ENCODE results near the gene WNT8B. TPM values are rescaled to one million over a fixed set of nuclear protein-coding genes. Genes with fewer than 3 reads are reported as not detected.

WNT8B gene
- total and polyA plus RNA-seq, 2 of the 13 experiments (the other 11 are each of a cell fraction or from before 2014, with no cell fraction given), result 0.07 to 0.20 TPM

DNA sequence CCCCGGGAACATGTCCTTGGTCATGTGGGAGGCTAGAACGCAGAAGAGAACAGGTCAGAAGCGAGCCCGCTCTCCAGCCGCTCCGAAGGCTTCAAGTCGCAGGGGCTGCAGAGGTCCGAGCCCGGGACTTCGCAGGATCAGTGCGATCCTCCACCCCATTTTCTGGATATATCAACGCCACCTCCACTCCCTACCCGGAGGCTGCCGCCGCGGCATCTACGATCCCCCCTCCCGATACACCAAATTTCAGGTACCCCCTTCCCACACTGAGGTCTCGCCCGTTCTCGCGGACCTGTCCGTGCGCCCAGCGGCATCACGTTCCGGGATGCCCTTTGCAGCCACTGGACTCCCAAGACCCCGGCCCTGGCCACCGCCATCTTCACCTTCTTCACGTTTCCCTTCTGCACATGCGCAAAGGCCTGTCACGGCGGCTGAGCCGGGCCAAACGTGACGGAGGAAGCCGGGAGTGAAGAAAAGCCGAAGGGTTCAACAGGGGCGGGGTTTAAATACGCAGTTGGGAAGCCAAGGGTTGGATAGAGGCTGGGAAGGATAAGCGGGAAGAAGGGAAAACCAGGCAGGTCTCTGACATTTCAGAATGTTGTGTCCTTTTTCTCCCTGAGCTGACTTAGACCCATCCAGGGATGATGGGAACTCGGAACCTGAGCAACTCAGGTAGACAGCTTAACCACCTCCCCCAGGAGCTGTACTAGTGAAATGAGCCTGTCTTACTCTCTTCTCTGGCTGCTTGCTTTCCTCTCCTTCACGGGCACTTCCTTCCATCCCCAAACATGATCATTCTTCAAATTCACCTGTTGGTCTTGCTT is 66.9 kb downstream of the WNT8B start, which contains the start of gene NDUFB8 (continued):
- 0 out of 2 replicates have a peak, but pooled peaks have one; percentile 15 for TF ChIP-seq ZSCAN9 (CRISPR knock-in tag; IDR thresholded peaks at IDR 0.05; ENCODE audit: borderline replicate concordance)
- peak; percentile 69; the same call in 1 of the 2 replicates for TF ChIP-seq TBX2 (CRISPR knock-in tag; IDR thresholded peaks at IDR 0.05; ENCODE audit: borderline replicate concordance)
- TF ChIP-seq, protein P1, sequence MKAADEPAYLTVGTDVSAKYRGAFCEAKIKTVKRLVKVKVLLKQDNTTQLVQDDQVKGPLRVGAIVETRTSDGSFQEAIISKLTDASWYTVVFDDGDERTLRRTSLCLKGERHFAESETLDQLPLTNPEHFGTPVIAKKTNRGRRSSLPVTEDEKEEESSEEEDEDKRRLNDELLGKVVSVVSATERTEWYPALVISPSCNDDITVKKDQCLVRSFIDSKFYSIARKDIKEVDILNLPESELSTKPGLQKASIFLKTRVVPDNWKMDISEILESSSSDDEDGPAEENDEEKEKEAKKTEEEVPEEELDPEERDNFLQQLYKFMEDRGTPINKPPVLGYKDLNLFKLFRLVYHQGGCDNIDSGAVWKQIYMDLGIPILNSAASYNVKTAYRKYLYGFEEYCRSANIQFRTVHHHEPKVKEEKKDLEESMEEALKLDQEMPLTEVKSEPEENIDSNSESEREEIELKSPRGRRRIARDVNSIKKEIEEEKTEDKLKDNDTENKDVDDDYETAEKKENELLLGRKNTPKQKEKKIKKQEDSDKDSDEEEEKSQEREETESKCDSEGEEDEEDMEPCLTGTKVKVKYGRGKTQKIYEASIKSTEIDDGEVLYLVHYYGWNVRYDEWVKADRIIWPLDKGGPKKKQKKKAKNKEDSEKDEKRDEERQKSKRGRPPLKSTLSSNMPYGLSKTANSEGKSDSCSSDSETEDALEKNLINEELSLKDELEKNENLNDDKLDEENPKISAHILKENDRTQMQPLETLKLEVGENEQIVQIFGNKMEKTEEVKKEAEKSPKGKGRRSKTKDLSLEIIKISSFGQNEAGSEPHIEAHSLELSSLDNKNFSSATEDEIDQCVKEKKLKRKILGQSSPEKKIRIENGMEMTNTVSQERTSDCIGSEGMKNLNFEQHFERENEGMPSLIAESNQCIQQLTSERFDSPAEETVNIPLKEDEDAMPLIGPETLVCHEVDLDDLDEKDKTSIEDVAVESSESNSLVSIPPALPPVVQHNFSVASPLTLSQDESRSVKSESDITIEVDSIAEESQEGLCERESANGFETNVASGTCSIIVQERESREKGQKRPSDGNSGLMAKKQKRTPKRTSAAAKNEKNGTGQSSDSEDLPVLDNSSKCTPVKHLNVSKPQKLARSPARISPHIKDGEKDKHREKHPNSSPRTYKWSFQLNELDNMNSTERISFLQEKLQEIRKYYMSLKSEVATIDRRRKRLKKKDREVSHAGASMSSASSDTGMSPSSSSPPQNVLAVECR (CRISPR knock-in tag; IDR thresholded peaks at IDR 0.05; ENCODE audit: borderline replicate concordance), result peak; percentile 74
- no peak; the same call in 1 of the 2 replicates for TF ChIP-seq NCOA2 (CRISPR knock-in tag; IDR thresholded peaks at IDR 0.05)
- TF ChIP-seq NFE2L2 (IDR thresholded peaks at IDR 0.05; ENCODE audit: low read length), result no peak
- no peak for TF ChIP-seq KDM6A (CRISPR knock-in tag; IDR thresholded peaks at IDR 0.05; ENCODE audit: low read depth)
- TF ChIP-seq NRL (CRISPR knock-in tag; IDR thresholded peaks at IDR 0.05; ENCODE audit: borderline replicate concordance), result peak; percentile 77; the same call in 1 of the 2 replicates
- no peak for TF ChIP-seq MZF1 (CRISPR knock-in tag; IDR thresholded peaks at IDR 0.05; ENCODE audit: borderline replicate concordance)
- peak; percentile 22; the same call in 1 of the 2 replicates for TF ChIP-seq ZNF724P (CRISPR knock-in tag; IDR thresholded peaks at IDR 0.05; ENCODE audit: borderline replicate concordance)
- no peak for TF ChIP-seq ZBTB42 (CRISPR knock-in tag; IDR thresholded peaks at IDR 0.05)
- peak; percentile 85 for TF ChIP-seq SAP130 (CRISPR knock-in tag; IDR thresholded peaks at IDR 0.05; ENCODE audit: low read depth)
- TF ChIP-seq ZNF501 (CRISPR knock-in tag; IDR thresholded peaks at IDR 0.05), result peak; percentile 86
- TF ChIP-seq, protein P2, sequence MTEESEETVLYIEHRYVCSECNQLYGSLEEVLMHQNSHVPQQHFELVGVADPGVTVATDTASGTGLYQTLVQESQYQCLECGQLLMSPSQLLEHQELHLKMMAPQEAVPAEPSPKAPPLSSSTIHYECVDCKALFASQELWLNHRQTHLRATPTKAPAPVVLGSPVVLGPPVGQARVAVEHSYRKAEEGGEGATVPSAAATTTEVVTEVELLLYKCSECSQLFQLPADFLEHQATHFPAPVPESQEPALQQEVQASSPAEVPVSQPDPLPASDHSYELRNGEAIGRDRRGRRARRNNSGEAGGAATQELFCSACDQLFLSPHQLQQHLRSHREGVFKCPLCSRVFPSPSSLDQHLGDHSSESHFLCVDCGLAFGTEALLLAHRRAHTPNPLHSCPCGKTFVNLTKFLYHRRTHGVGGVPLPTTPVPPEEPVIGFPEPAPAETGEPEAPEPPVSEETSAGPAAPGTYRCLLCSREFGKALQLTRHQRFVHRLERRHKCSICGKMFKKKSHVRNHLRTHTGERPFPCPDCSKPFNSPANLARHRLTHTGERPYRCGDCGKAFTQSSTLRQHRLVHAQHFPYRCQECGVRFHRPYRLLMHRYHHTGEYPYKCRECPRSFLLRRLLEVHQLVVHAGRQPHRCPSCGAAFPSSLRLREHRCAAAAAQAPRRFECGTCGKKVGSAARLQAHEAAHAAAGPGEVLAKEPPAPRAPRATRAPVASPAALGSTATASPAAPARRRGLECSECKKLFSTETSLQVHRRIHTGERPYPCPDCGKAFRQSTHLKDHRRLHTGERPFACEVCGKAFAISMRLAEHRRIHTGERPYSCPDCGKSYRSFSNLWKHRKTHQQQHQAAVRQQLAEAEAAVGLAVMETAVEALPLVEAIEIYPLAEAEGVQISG (CRISPR knock-in tag; IDR thresholded peaks at IDR 0.05), result peak; percentile 92
- TF ChIP-seq GABPA (IDR thresholded peaks at IDR 0.05; ENCODE audit: low read depth, low read length), result no peak
- TF ChIP-seq GABPA (CRISPR knock-in tag; IDR thresholded peaks at IDR 0.05; ENCODE audit: low read depth), result peak; percentile 63
- TF ChIP-seq ZNF430 (CRISPR knock-in tag; IDR thresholded peaks at IDR 0.05), result peak; percentile 84; the same call in 1 of the 2 replicates
- TF ChIP-seq PHF21A (CRISPR knock-in tag; IDR thresholded peaks at IDR 0.05), result 0 out of 2 replicates have a peak, but pooled peaks have one; percentile 43
- TF ChIP-seq SRSF1 (optimal IDR thresholded peaks at IDR 0.05; ENCODE audit: low read depth, low read length), result peak; percentile 38
- TF ChIP-seq POLR2AphosphoS5 (IDR thresholded peaks at IDR 0.05; ENCODE audit: low read depth, low read length), result peak; percentile 94
- peak; percentile 83 for TF ChIP-seq MED8 (CRISPR knock-in tag; IDR thresholded peaks at IDR 0.05; ENCODE audit: insufficient replicate concordance)
- peak; percentile 68 for TF ChIP-seq GABPB1 (CRISPR knock-in tag; IDR thresholded peaks at IDR 0.05)
- TF ChIP-seq NFKB2 (CRISPR knock-in tag; IDR thresholded peaks at IDR 0.05; ENCODE audit: borderline replicate concordance), result peak; percentile 69; the same call in 1 of the 2 replicates
- peak; percentile 76; the same call in 1 of the 2 replicates for TF ChIP-seq ARNTL (CRISPR knock-in tag; IDR thresholded peaks at IDR 0.05)
- TF ChIP-seq CREM (IDR thresholded peaks at IDR 0.05), result peak; percentile 60
- TF ChIP-seq CREM (CRISPR knock-in tag; IDR thresholded peaks at IDR 0.05), result no peak; the same call in 1 of the 2 replicates

Data from HepG2 (cell line).